ENCODE data around the gene POLRMT. TPM values are rescaled to one million over a fixed set of nuclear protein-coding genes. Genes with fewer than 3 reads are reported as not detected.

Gene POLRMT
- total and polyA plus RNA-seq, 8 donors: 18.5 to 196 (median 80.9) TPM

GRCh38 chr19:644789-645188, 11.5 kb upstream of the POLRMT start:
- intact Hi-C loops (cut with DNase I; ENCODE audit: low total_unique reads): no loop called here
- Histone ChIP-seq H3K9me3 (no peaks in the 10 kb centered on the region), H3K36me3 (peaks cover 36 to 59% (median 55%) of the 10 kb centered on the region in 4 donors), H3K27ac (no peak overlapping the region), H3K4me3 (no peak overlapping the region), H3K27me3 (no peaks in the 10 kb centered on the region), H3K4me1 (peaks cover 5 to 7% (median 5%) of the 10 kb centered on the region in 4 donors)
- DNase-seq: no peak
- 77 to 89% (median 82%) methylated on average over 12 to 14 of the region's 14 CpGs for WGBS, 5 donors
- TF ChIP-seq, protein P1, sequence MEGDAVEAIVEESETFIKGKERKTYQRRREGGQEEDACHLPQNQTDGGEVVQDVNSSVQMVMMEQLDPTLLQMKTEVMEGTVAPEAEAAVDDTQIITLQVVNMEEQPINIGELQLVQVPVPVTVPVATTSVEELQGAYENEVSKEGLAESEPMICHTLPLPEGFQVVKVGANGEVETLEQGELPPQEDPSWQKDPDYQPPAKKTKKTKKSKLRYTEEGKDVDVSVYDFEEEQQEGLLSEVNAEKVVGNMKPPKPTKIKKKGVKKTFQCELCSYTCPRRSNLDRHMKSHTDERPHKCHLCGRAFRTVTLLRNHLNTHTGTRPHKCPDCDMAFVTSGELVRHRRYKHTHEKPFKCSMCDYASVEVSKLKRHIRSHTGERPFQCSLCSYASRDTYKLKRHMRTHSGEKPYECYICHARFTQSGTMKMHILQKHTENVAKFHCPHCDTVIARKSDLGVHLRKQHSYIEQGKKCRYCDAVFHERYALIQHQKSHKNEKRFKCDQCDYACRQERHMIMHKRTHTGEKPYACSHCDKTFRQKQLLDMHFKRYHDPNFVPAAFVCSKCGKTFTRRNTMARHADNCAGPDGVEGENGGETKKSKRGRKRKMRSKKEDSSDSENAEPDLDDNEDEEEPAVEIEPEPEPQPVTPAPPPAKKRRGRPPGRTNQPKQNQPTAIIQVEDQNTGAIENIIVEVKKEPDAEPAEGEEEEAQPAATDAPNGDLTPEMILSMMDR (IDR thresholded peaks at IDR 0.05): no peak
- TF ChIP-seq POLR2A (IDR thresholded peaks at IDR 0.05): no peak
- TF ChIP-seq POLR2AphosphoS5 (IDR thresholded peaks at IDR 0.05): no peak
- TF ChIP-seq EP300 (IDR thresholded peaks at IDR 0.05): no peak

GRCh38 chr19:644363-644762, 11.0 kb upstream of the POLRMT start:
- TF ChIP-seq EP300 (IDR thresholded peaks at IDR 0.05): no peak
- TF ChIP-seq, protein P1 (IDR thresholded peaks at IDR 0.05): no peak

GRCh38 chr19:643736-644135, 10.4 kb upstream of the POLRMT start:
- H3K27me3 ChIP-seq: peaks cover 0 to 4% (median 0%) of the 10 kb centered on the region in 3 donors
- H3K27ac ChIP-seq: no peak overlapping the region
- WGBS, 5 donors: 84 to 90% (median 87%) methylated on average over 21 to 24 of the region's 24 CpGs
- no peak for DNase-seq
- H3K4me3 ChIP-seq: no peak overlapping the region
- no peaks in the 10 kb centered on the region for H3K9me3 ChIP-seq
- TF ChIP-seq POLR2A (IDR thresholded peaks at IDR 0.05): no peak
- TF ChIP-seq EP300 (IDR thresholded peaks at IDR 0.05): no peak
- TF ChIP-seq POLR2AphosphoS5 (IDR thresholded peaks at IDR 0.05): no peak
- TF ChIP-seq, protein P1 (IDR thresholded peaks at IDR 0.05): no peak
- H3K4me1 ChIP-seq: peaks cover 12 to 15% (median 14%) of the 10 kb centered on the region in 4 donors
- intact Hi-C loops (cut with DNase I; ENCODE audit: low total_unique reads): no loop called here
- peaks cover 26 to 49% (median 45%) of the 10 kb centered on the region in 4 donors for H3K36me3 ChIP-seq

More at GRCh38 chr19:644363-644762, 11.0 kb upstream of the POLRMT start:
- Histone ChIP-seq H3K27ac (no peak overlapping the region), H3K27me3 (no peaks in the 10 kb centered on the region), H3K36me3 (peaks cover 33 to 55% (median 51%) of the 10 kb centered on the region in 4 donors), H3K9me3 (no peaks in the 10 kb centered on the region), H3K4me1 (peaks cover 6 to 9% (median 8%) of the 10 kb centered on the region in 4 donors), H3K4me3 (no peak overlapping the region)
- no peak for DNase-seq
- 72 to 76% (median 75%) methylated on average over 15 to 28 of the region's 28 CpGs for WGBS, 5 donors
- intact Hi-C loops (cut with DNase I; ENCODE audit: low total_unique reads): no loop called here

GRCh38 chr19:642767-643727, 9.7 kb upstream of the POLRMT start:
- no peak overlapping the region for H3K27ac ChIP-seq
- H3K36me3 ChIP-seq: peaks cover 19 to 42% (median 38%) of the 10 kb centered on the region in 4 donors
- peaks cover 0 to 10% (median 0%) of the 10 kb centered on the region in 3 donors for H3K27me3 ChIP-seq
- intact Hi-C loops (cut with DNase I; ENCODE audit: low total_unique reads): no loop called here
- DNase-seq: no peak
- H3K9me3 ChIP-seq: no peaks in the 10 kb centered on the region
- TF ChIP-seq EP300 (IDR thresholded peaks at IDR 0.05) (no peak), POLR2A (IDR thresholded peaks at IDR 0.05) (no peak), POLR2AphosphoS5 (IDR thresholded peaks at IDR 0.05) (no peak)
- TF ChIP-seq, protein P1 (IDR thresholded peaks at IDR 0.05): no peak
- WGBS, 5 donors: 76 to 85% (median 84%) methylated on average over 34 to 70 of the region's 70 CpGs
- H3K4me1 ChIP-seq: peaks cover 13 to 19% (median 16%) of the 10 kb centered on the region in 4 donors
- H3K4me3 ChIP-seq: no peak overlapping the region

All from stomach (tissue), 9 donors.